ENCODE results near the gene RAB11A.
A peak's percentile ranks its signal among the peaks of the same experiment; 100 is the strongest.
"Not testable (repeated sequence)": the region's sequence is repeated elsewhere in the genome, so short reads cannot be mapped to it uniquely, and the experiment has no call there.

RAB11A gene

DNA sequence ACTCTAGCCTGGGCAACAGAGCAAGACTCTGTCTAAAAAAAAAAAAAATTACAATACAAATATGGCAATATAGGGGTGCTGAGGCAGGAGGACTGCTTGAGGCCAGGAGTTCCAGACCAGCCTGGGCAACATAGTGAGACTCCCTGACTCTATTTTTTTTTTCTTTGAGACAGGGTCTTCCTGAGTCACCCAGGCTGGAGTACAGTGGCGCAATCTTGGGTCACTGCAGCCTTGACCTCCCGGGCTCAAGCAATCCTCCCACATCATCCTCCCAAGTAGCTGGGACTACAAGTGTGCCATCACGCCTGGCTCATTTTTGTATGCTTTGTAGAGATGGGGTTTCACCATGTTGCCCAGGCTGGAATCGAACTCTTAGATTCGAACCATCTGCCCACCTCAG lies 17.3 kb upstream of the RAB11A start:
- no peaks in the 10 kb centered on the region for H3K27me3 ChIP-seq (ENCODE audit: control insufficient read depth in 1 of 2, insufficient read depth in 2 of 2, low read length in 2 of 2)
- no peaks in the 10 kb centered on the region for H3K9me3 ChIP-seq (ENCODE audit: low read length)
- H3K27ac ChIP-seq (ENCODE audit: low read depth, low read length), result no peak overlapping the region
- H3K4me3 ChIP-seq (ENCODE audit: low read depth in 1 of 2, low read length in 2 of 2), result no peak overlapping the region
- no peaks in the 10 kb centered on the region for H3K36me3 ChIP-seq (ENCODE audit: insufficient read depth, low read length)
- no peak overlapping the region for H3K9ac ChIP-seq (ENCODE audit: low read length)
- H3K4me1 ChIP-seq (ENCODE audit: insufficient read depth, low read length), result no peaks in the 10 kb centered on the region

- Histone ChIP-seq H3K9me3 (ENCODE audit: low read length) (no peaks in the 10 kb centered on the region), H3K27me3 (ENCODE audit: control insufficient read depth in 1 of 2, insufficient read depth in 2 of 2, low read length in 2 of 2) (no peaks in the 10 kb centered on the region), H3K4me1 (ENCODE audit: insufficient read depth, low read length) (no peaks in the 10 kb centered on the region), H3K27ac (ENCODE audit: low read depth, low read length) (no peak overlapping the region), H3K36me3 (ENCODE audit: insufficient read depth, low read length) (no peaks in the 10 kb centered on the region), H3K4me3 (ENCODE audit: low read depth in 1 of 2, low read length in 2 of 2) (no peak overlapping the region), H3K9ac (ENCODE audit: low read length) (no peak overlapping the region)
Observed at GRCh38 chr15:65856821-65857455, 12.4 kb upstream of the RAB11A start.

- no peaks in the 10 kb centered on the region for H3K27me3 ChIP-seq (ENCODE audit: control insufficient read depth in 1 of 2, insufficient read depth in 2 of 2, low read length in 2 of 2)
- H3K4me1 ChIP-seq (ENCODE audit: insufficient read depth, low read length), result no peaks in the 10 kb centered on the region
- no peak overlapping the region for H3K4me3 ChIP-seq (ENCODE audit: low read depth in 1 of 2, low read length in 2 of 2)
- no peaks in the 10 kb centered on the region for H3K9me3 ChIP-seq (ENCODE audit: low read length)
- H3K36me3 ChIP-seq (ENCODE audit: insufficient read depth, low read length), result no peaks in the 10 kb centered on the region
- peak overlapping the region; percentile 14 for H3K27ac ChIP-seq (ENCODE audit: low read depth, low read length)
- no peak overlapping the region for H3K9ac ChIP-seq (ENCODE audit: low read length)
Observed at GRCh38 chr15:65857718-65858402, 11.4 kb upstream of the RAB11A start.

GRCh38 chr15:65862682-65863081 lies 6.6 kb upstream of the RAB11A start:
- H3K4me1 ChIP-seq (ENCODE audit: insufficient read depth, low read length), result no peaks in the 10 kb centered on the region
- H3K36me3 ChIP-seq (ENCODE audit: insufficient read depth, low read length), result no peaks in the 10 kb centered on the region
- no peaks in the 10 kb centered on the region for H3K27me3 ChIP-seq (ENCODE audit: control insufficient read depth in 1 of 2, insufficient read depth in 2 of 2, low read length in 2 of 2)
- H3K27ac ChIP-seq (ENCODE audit: low read depth, low read length), result no peak overlapping the region
- H3K9ac ChIP-seq (ENCODE audit: low read length), result no peak overlapping the region
- H3K4me3 ChIP-seq (ENCODE audit: low read depth in 1 of 2, low read length in 2 of 2), result no peak overlapping the region
- H3K9me3 ChIP-seq (ENCODE audit: low read length), result no peaks in the 10 kb centered on the region

- no peak overlapping the region for H3K27ac ChIP-seq (ENCODE audit: low read depth, low read length)
- no peaks in the 10 kb centered on the region for H3K9me3 ChIP-seq (ENCODE audit: low read length)
- H3K27me3 ChIP-seq (ENCODE audit: control insufficient read depth in 1 of 2, insufficient read depth in 2 of 2, low read length in 2 of 2), result no peaks in the 10 kb centered on the region
- H3K4me1 ChIP-seq (ENCODE audit: insufficient read depth, low read length), result no peaks in the 10 kb centered on the region
- no peak overlapping the region for H3K4me3 ChIP-seq (ENCODE audit: low read depth in 1 of 2, low read length in 2 of 2)
- H3K9ac ChIP-seq (ENCODE audit: low read length), result no peak overlapping the region
- H3K36me3 ChIP-seq (ENCODE audit: insufficient read depth, low read length), result no peaks in the 10 kb centered on the region
Observed at GRCh38 chr15:65863106-65863505, 6.2 kb upstream of the RAB11A start.

- Histone ChIP-seq H3K27me3 (ENCODE audit: control insufficient read depth in 1 of 2, insufficient read depth in 2 of 2, low read length in 2 of 2) (no peaks in the 10 kb centered on the region), H3K9ac (ENCODE audit: low read length) (no peak overlapping the region), H3K4me3 (ENCODE audit: low read depth in 1 of 2, low read length in 2 of 2) (no peak overlapping the region), H3K4me1 (ENCODE audit: insufficient read depth, low read length) (peaks cover 6% of the 10 kb centered on the region), H3K9me3 (ENCODE audit: low read length) (no peaks in the 10 kb centered on the region), H3K36me3 (ENCODE audit: insufficient read depth, low read length) (no peaks in the 10 kb centered on the region), H3K27ac (ENCODE audit: low read depth, low read length) (no peak overlapping the region)
Observed at GRCh38 chr15:65867244-65867643, 2.0 kb upstream of the RAB11A start.

DNA sequence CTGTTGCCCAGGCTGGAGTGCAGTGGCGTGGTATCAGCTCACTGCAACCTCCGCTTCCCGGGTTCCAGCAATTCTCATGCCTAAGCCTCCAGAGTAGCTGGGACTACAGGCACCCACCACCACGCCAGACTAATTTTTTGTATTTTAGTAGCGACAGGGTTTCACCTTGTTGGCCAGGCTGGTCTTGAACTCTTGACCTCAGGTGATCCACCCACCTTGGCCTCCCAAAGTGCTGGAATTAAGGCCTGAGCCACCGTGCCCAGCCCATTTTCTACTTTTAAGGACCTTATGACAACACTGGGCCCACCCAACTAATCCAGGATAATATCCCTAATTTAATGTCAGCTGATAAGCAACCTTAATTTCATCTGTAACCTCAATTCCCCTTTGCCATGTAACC lies 1.4 kb upstream of the RAB11A start:
- H3K4me3 ChIP-seq (ENCODE audit: low read depth in 1 of 2, low read length in 2 of 2); H3K27me3 ChIP-seq (ENCODE audit: control insufficient read depth in 1 of 2, insufficient read depth in 2 of 2, low read length in 2 of 2); H3K27ac ChIP-seq (ENCODE audit: low read depth, low read length); H3K9ac ChIP-seq (ENCODE audit: low read length); H3K36me3 ChIP-seq (ENCODE audit: insufficient read depth, low read length); H3K4me1 ChIP-seq (ENCODE audit: insufficient read depth, low read length); H3K9me3 ChIP-seq (ENCODE audit: low read length): not testable (repeated sequence)

DNA sequence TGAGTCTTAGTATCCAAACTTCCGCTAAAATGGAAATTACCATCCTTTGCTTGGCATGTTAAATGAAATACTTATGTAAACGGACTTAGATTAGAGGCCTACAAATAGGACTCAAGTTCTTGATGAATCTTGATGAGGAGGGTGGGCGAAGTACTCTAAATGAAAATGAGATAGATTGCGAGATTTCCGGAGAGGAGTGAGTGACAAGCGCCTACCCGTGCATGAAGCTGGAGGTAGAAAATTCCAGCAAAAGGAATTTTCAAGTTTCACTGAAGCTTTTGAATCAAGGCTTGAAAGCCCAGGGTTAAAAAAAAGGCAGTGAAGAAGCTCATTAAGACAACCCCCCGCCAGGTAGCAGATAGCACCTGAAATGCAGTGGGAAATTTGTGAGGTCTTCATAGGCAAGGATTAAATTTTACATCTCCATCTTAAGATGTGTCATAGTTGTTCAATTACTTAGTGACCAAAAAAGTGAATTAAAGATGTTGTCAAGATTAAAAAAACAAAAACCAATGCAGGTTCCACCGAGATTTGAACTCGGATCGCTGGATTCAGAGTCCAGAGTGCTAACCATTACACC lies 655 bp upstream of the RAB11A start:
- H3K27me3 ChIP-seq (ENCODE audit: control insufficient read depth in 1 of 2, insufficient read depth in 2 of 2, low read length in 2 of 2), result no peaks in the 10 kb centered on the region
- H3K9ac ChIP-seq (ENCODE audit: low read length), result peak overlapping the region; percentile 92
- peak overlapping the region; percentile 98 for H3K27ac ChIP-seq (ENCODE audit: low read depth, low read length)
- peaks cover 6% of the 10 kb centered on the region for H3K4me1 ChIP-seq (ENCODE audit: insufficient read depth, low read length)
- H3K36me3 ChIP-seq (ENCODE audit: insufficient read depth, low read length), result no peaks in the 10 kb centered on the region
- peak overlapping the region in 1 of 2 donors; percentile 99 for H3K4me3 ChIP-seq (ENCODE audit: low read depth in 1 of 2, low read length in 2 of 2)
- no peaks in the 10 kb centered on the region for H3K9me3 ChIP-seq (ENCODE audit: low read length)

- peak overlapping the region; percentile 98 for H3K27ac ChIP-seq (ENCODE audit: low read depth, low read length)
- peaks cover 7% of the 10 kb centered on the region for H3K36me3 ChIP-seq (ENCODE audit: insufficient read depth, low read length)
- peaks cover 6% of the 10 kb centered on the region for H3K4me1 ChIP-seq (ENCODE audit: insufficient read depth, low read length)
Observed at GRCh38 chr15:65869954-65870871, 922 bp downstream of the RAB11A start.

GRCh38 chr15:65870889-65871533 lies 1.7 kb downstream of the RAB11A start:
- H3K36me3 ChIP-seq (ENCODE audit: insufficient read depth, low read length), result peaks cover 7% of the 10 kb centered on the region
- peaks cover 6% of the 10 kb centered on the region for H3K4me1 ChIP-seq (ENCODE audit: insufficient read depth, low read length)
- no peaks in the 10 kb centered on the region for H3K27me3 ChIP-seq (ENCODE audit: control insufficient read depth in 1 of 2, insufficient read depth in 2 of 2, low read length in 2 of 2)
- H3K4me3 ChIP-seq (ENCODE audit: low read depth in 1 of 2, low read length in 2 of 2), result peak overlapping the region in 1 of 2 donors; percentile 99
- peak overlapping the region; percentile 98 for H3K27ac ChIP-seq (ENCODE audit: low read depth, low read length)
- no peaks in the 10 kb centered on the region for H3K9me3 ChIP-seq (ENCODE audit: low read length)
- peak overlapping the region; percentile 92 for H3K9ac ChIP-seq (ENCODE audit: low read length)

More at GRCh38 chr15:65869954-65870871, 922 bp downstream of the RAB11A start:
- no peaks in the 10 kb centered on the region for H3K9me3 ChIP-seq (ENCODE audit: low read length)
- no peaks in the 10 kb centered on the region for H3K27me3 ChIP-seq (ENCODE audit: control insufficient read depth in 1 of 2, insufficient read depth in 2 of 2, low read length in 2 of 2)
- peak overlapping the region; percentile 97 to 99 for H3K4me3 ChIP-seq (ENCODE audit: low read depth in 1 of 2, low read length in 2 of 2)
- peak overlapping the region; percentile 92 for H3K9ac ChIP-seq (ENCODE audit: low read length)

DNA sequence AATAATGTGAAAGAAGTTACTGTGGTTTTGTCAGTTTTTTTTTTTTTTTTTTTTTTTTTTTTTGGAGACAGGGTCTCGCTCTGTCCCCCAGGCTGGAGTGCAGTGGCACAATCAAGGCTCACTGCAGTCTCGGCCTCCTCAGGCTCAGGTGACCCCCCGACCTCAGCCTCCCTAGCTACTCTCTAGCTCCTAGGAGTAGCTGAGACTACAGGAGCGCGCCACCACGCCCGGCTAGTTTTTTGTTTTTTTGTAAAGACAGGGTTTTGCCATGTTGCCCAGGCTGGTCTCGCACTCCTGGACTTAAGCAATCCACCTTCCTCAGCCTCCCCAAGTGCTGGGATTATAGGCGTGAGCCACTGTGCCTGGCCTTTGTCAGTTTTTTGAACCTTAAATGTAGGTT lies 2.6 kb downstream of the RAB11A start:
- H3K9me3 ChIP-seq (ENCODE audit: low read length); H3K36me3 ChIP-seq (ENCODE audit: insufficient read depth, low read length); H3K27me3 ChIP-seq (ENCODE audit: control insufficient read depth in 1 of 2, insufficient read depth in 2 of 2, low read length in 2 of 2); H3K9ac ChIP-seq (ENCODE audit: low read length); H3K4me1 ChIP-seq (ENCODE audit: insufficient read depth, low read length); H3K4me3 ChIP-seq (ENCODE audit: low read depth in 1 of 2, low read length in 2 of 2); H3K27ac ChIP-seq (ENCODE audit: low read depth, low read length): not testable (repeated sequence)

Data from muscle layer of colon (tissue), 2 donors.